GM12875 (cell line): ENCODE measurements around the gene CPEB4.

ENCODE experiments used
- H3K4me3 ChIP-seq: one replicate; pipeline ENCODE4 v1.5.1; 2011; ENCODE audit warnings: low read depth, low read length, control low read depth
- CTCF ChIP-seq: IDR thresholded peaks from 2 replicates; pipeline ENCODE4 v1.5.1; 2011; ENCODE audit warnings: low read depth, mild to moderate bottlenecking, control low read depth, inconsistent platforms, low read length, moderate library complexity, borderline replicate concordance; ENCODE audit not compliant: insufficient read depth

Gene CPEB4

GRCh38 chr5:173868096-173868880 lies 19.9 kb upstream of the CPEB4 start:
- no peak overlapping the region for H3K4me3 ChIP-seq
- TF ChIP-seq CTCF = no peak

- no peak overlapping the region for H3K4me3 ChIP-seq
- TF ChIP-seq CTCF = no peak
These were observed 18.8 kb upstream of the CPEB4 start for GRCh38 chr5:173869316-173869715.

GRCh38 chr5:173872957-173873305 lies 15.2 kb upstream of the CPEB4 start:
- no peak overlapping the region for H3K4me3 ChIP-seq
- TF ChIP-seq CTCF = no peak

- TF ChIP-seq CTCF = no peak
- no peak overlapping the region for H3K4me3 ChIP-seq
These were observed 14.7 kb upstream of the CPEB4 start for GRCh38 chr5:173873306-173873922.

- TF ChIP-seq CTCF = no peak
- no peak overlapping the region for H3K4me3 ChIP-seq
These were observed 13.0 kb upstream of the CPEB4 start for GRCh38 chr5:173875189-173875588.

- no peak for TF ChIP-seq CTCF
- H3K4me3 ChIP-seq = no peak overlapping the region
These were observed 9.8 kb upstream of the CPEB4 start for GRCh38 chr5:173878224-173878967.
